ENCODE data around the gene TMEM244. TPM values are rescaled to one million over a fixed set of nuclear protein-coding genes. Genes with fewer than 3 reads are reported as not detected.

Gene TMEM244
- total and polyA plus RNA-seq, 9 of the 15 experiments (the other 6 are each of a cell fraction or from before 2014, with no cell fraction given): not detected

- Histone ChIP-seq H3K9me3 (replicated peaks; ENCODE audit: control insufficient read depth, insufficient read depth, low read depth, low read length) (no peaks in the 10 kb centered on the region), H3K9me1 (ENCODE audit: control insufficient read depth, insufficient read depth, low read length) (no peaks in the 10 kb centered on the region), H3K4me3 (no peak overlapping the region), H3K27me3 (ENCODE audit: control insufficient read depth in 2 of 2, insufficient read depth in 2 of 2, low read length in 2 of 2) (no peaks in the 10 kb centered on the region), H3K27ac (ENCODE audit: extremely low read depth, low read depth, low read length) (no peak overlapping the region), H3K36me3 (ENCODE audit: control insufficient read depth, insufficient read depth, low read length) (no peaks in the 10 kb centered on the region), H3K4me2 (ENCODE audit: insufficient read depth, low read length) (no peak overlapping the region), H3K9ac (ENCODE audit: insufficient read depth in 1 of 2, low read depth in 2 of 2, low read length in 2 of 2) (no peak overlapping the region), H4K20me1 (replicated peaks; ENCODE audit: control insufficient read depth, insufficient read depth, low read length) (no peaks in the 10 kb centered on the region), H3K4me1 (replicated peaks in 1 of 2; ENCODE audit: control insufficient read depth in 2 of 2, insufficient read depth in 2 of 2, low read length in 2 of 2) (no peaks in the 10 kb centered on the region; a peak in 1 of 5 replicates), H2AFZ (ENCODE audit: low read depth, low read length) (no peak overlapping the region), H3K79me2 (ENCODE audit: control insufficient read depth, insufficient read depth, low read length) (no peaks in the 10 kb centered on the region)
- POLR2A ChIA-PET: no interaction called here
- no peak for TF ChIP-seq RAD51 (IDR thresholded peaks at IDR 0.05; ENCODE audit: borderline replicate concordance, low read depth)
- TF ChIP-seq STAG1 (CRISPR knock-in tag; IDR thresholded peaks at IDR 0.05; ENCODE audit: borderline replicate concordance): no peak
- no peak for TF ChIP-seq PTTG1 (tag; IDR thresholded peaks at IDR 0.05; ENCODE audit: low read depth)
- TF ChIP-seq MCM3 (IDR thresholded peaks at IDR 0.05): no peak
- no peak for TF ChIP-seq EHMT2 (IDR thresholded peaks at IDR 0.05)
- intact Hi-C loops (cut with micrococcal nuclease) (no loop called here), in situ Hi-C loops (cut with MboI) (no loop called here)
- DNase-seq (ENCODE audit: extremely low read depth in 1 of 4, low spot score in 3 of 4) (no peak), FAIRE-seq (no peak), ATAC-seq (no peak)
- CTCF ChIA-PET (ENCODE audit: low intra/inter-chr PET ratio): no interaction called here
- 64% methylated on average over 2 of the region's 2 CpGs for WGBS (ENCODE audit: insufficient coverage, low coverage, missing lambda C conversion rate)
- BruUV-seq (replicated peaks): no TSS peak
These were observed 73.3 kb downstream of the TMEM244 start for GRCh38 chr6:129787816-129788215.

GRCh38 chr6:129786548-129786947 lies 74.6 kb downstream of the TMEM244 start:
- no TSS peak for BruUV-seq (replicated peaks)
- no peaks in the 10 kb centered on the region for H3K27me3 ChIP-seq (ENCODE audit: control insufficient read depth in 2 of 2, insufficient read depth in 2 of 2, low read length in 2 of 2)
- no peaks in the 10 kb centered on the region for H4K20me1 ChIP-seq (replicated peaks; ENCODE audit: control insufficient read depth, insufficient read depth, low read length)
- H3K27ac ChIP-seq (ENCODE audit: extremely low read depth, low read depth, low read length): no peak overlapping the region
- ATAC-seq: no peak
- DNase-seq (ENCODE audit: extremely low read depth in 1 of 4, low spot score in 3 of 4): no peak
- no peaks in the 10 kb centered on the region for H3K9me3 ChIP-seq (replicated peaks; ENCODE audit: control insufficient read depth, insufficient read depth, low read depth, low read length)
- FAIRE-seq: no peak
- ChIA-PET CTCF (ENCODE audit: low intra/inter-chr PET ratio) (no interaction called here), POLR2A (no interaction called here)
- H3K4me1 ChIP-seq (replicated peaks in 1 of 2; ENCODE audit: control insufficient read depth in 2 of 2, insufficient read depth in 2 of 2, low read length in 2 of 2): no peaks in the 10 kb centered on the region
- H3K36me3 ChIP-seq (ENCODE audit: control insufficient read depth, insufficient read depth, low read length): no peaks in the 10 kb centered on the region
- no peaks in the 10 kb centered on the region for H3K79me2 ChIP-seq (ENCODE audit: control insufficient read depth, insufficient read depth, low read length)
- H3K9ac ChIP-seq (ENCODE audit: insufficient read depth in 1 of 2, low read depth in 2 of 2, low read length in 2 of 2): no peak overlapping the region
- no peaks in the 10 kb centered on the region for H3K9me1 ChIP-seq (ENCODE audit: control insufficient read depth, insufficient read depth, low read length)
- intact Hi-C loops (cut with micrococcal nuclease) (no loop called here), in situ Hi-C loops (cut with MboI) (no loop called here)
- no peak overlapping the region for H3K4me3 ChIP-seq
- TF ChIP-seq, protein P1, sequence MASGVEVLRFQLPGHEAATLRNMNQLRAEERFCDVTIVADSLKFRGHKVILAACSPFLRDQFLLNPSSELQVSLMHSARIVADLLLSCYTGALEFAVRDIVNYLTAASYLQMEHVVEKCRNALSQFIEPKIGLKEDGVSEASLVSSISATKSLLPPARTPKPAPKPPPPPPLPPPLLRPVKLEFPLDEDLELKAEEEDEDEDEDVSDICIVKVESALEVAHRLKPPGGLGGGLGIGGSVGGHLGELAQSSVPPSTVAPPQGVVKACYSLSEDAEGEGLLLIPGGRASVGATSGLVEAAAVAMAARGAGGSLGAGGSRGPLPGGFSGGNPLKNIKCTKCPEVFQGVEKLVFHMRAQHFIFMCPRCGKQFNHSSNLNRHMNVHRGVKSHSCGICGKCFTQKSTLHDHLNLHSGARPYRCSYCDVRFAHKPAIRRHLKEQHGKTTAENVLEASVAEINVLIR (CRISPR knock-in tag; IDR thresholded peaks at IDR 0.05): no peak
- TF ChIP-seq JUND (IDR thresholded peaks at IDR 0.05; ENCODE audit: borderline replicate concordance, low read depth, low read length) (0 out of 2 replicates have a peak, but pooled peaks have one; percentile 17), JUND (tag; IDR thresholded peaks at IDR 0.05; ENCODE audit: borderline replicate concordance, low read depth, low read length) (no peak)
- WGBS (ENCODE audit: insufficient coverage, low coverage, missing lambda C conversion rate): 29% methylated on average over 3 of the region's 3 CpGs
- H3K4me2 ChIP-seq (ENCODE audit: insufficient read depth, low read length): no peak overlapping the region
- H2AFZ ChIP-seq (ENCODE audit: low read depth, low read length): no peak overlapping the region

Measured in K562 (cell line).